ENCODE measurements around the gene RPS6KA1. TPM values are rescaled to one million over a fixed set of nuclear protein-coding genes. Genes with fewer than 3 reads are reported as not detected.

Gene RPS6KA1
- total and polyA plus RNA-seq, 5 donors, result 2.0 to 7.0 (median 4.3) TPM

DNA sequence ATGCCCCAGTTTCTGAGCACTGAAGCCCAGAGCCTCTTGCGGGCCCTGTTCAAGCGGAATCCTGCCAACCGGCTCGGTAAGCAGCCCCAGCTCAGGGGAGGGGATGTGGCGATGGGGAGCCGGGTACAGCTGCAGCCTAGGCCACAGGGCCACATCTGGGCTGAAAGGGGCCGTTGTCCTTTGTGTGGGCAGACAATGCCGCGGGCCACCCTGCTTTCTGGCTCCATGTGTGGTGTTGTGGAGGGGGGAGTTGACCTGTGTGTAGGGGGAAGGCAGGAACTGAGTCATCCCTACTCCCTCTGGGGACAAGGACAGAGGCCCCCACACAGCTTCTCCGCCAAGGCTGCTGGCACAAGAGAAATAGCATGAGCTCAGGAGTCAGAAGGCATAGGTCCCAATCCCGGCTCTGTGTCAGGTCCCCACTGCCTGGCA, 26.0 kb downstream of the RPS6KA1 start:
- H3K4me3 ChIP-seq (ENCODE audit: low read length), result no peak overlapping the region
- DNase-seq, result no peak
- H3K4me1 ChIP-seq (ENCODE audit: control insufficient read depth, insufficient read depth, low read length), result no peaks in the 10 kb centered on the region

DNA sequence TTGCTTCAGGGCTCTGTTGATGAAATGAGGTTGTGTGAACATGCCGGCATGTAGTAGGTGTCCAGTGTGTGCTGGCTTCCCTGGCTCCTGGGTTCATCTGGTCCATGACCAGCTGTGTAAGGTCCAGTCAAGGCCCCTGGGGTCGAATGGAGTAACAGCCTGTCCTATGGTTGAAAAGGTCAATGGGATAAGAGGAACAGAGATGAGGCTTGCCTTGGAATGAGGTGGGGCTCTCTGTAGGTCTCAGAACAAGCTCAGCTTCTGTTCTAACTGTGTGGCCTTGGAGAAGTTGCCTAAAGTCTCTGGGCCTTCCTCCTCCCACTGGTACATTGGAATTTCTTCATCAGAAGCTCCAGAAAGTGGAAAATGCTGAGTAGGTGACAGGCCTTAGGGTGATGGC, 26.6 kb downstream of the RPS6KA1 start:
- H3K27ac ChIP-seq (ENCODE audit: low read length), result no peak overlapping the region
- no peaks in the 10 kb centered on the region for H3K9me3 ChIP-seq (ENCODE audit: control insufficient read depth, low read length)
- no peak for ATAC-seq
- 71% methylated on average over 2 of the region's 2 CpGs for WGBS
- no peaks in the 10 kb centered on the region for H3K27me3 ChIP-seq (ENCODE audit: control insufficient read depth, insufficient read depth)
- no peak overlapping the region for H3K4me3 ChIP-seq (ENCODE audit: low read length)
- no peak for DNase-seq
- intact Hi-C loops (cut with DNase I), result no loop called here
- H3K4me1 ChIP-seq (ENCODE audit: control insufficient read depth, insufficient read depth, low read length), result no peaks in the 10 kb centered on the region

More for the DNA sequence above, 26.0 kb downstream of the RPS6KA1 start:
- no peak for ATAC-seq
- intact Hi-C loops (cut with DNase I), result no loop called here
- H3K27me3 ChIP-seq (ENCODE audit: control insufficient read depth, insufficient read depth), result no peaks in the 10 kb centered on the region
- no peak overlapping the region for H3K27ac ChIP-seq (ENCODE audit: low read length)
- H3K9me3 ChIP-seq (ENCODE audit: control insufficient read depth, low read length), result no peaks in the 10 kb centered on the region
- WGBS, result 58% methylated on average over 11 of the region's 11 CpGs

DNA sequence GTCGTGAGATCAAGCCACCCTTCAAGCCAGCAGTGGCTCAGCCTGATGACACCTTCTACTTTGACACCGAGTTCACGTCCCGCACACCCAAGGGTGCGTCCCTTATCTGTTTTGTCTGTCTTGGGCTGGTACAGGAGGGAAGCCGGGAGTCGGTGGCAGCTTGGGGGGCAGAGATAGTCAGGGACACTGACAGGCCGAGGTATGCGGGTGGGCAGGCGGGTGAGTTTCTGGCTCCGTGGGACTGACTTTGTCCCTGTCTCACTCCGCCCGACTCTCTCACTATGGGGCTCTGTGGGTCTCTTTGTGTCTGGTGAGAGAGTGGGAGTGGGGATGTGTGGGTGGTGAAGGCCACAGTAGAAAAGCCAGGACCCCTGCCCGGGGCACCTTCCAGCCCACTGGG, 27.4 kb downstream of the RPS6KA1 start:
- no peak for ATAC-seq
- Histone ChIP-seq H3K4me1 (ENCODE audit: control insufficient read depth, insufficient read depth, low read length) (no peaks in the 10 kb centered on the region), H3K27ac (ENCODE audit: low read length) (no peak overlapping the region), H3K27me3 (ENCODE audit: control insufficient read depth, insufficient read depth) (no peaks in the 10 kb centered on the region), H3K4me3 (ENCODE audit: low read length) (no peak overlapping the region), H3K9me3 (ENCODE audit: control insufficient read depth, low read length) (no peaks in the 10 kb centered on the region)
- intact Hi-C loops (cut with DNase I), result no loop called here
- no peak for DNase-seq
- 90% methylated on average over 14 of the region's 14 CpGs for WGBS

DNA sequence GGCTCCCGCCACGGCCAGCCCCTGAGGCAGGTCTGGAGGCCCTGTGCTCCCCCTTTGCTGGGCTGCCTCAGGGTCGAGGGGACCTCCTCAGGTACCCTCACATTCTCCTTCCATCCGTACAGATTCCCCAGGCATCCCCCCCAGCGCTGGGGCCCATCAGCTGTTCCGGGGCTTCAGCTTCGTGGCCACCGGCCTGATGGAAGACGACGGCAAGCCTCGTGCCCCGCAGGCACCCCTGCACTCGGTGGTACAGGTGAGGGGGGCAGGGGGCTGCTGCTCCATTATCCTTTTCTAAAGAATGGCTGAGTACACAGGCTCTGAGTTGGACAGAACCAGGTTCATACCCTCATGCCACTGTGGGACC, 29.1 kb downstream of the RPS6KA1 start:
- ATAC-seq, result no peak
- 85% methylated on average over 13 of the region's 13 CpGs for WGBS

DNA sequence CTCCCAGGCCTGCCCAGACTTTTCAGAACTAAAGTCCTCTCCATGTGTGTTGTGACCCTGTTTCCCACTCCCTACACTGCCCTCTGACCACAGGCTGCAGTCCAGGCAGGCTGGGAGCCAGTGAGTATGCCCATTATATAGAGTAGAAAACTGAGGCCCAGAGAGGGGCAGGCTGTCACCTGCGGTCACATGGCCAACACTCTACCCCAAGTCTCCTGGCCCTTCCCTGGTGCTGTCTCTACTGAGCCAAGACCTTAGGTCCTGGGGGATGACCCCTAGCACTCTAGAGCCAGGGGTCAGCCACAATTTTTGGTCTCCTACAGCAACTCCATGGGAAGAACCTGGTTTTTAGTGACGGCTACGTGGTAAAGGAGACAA, 30.8 kb downstream of the RPS6KA1 start:
- WGBS, result 95% methylated on average over 3 of the region's 3 CpGs
- Histone ChIP-seq H3K4me3 (ENCODE audit: low read length) (no peak overlapping the region), H3K27ac (ENCODE audit: low read length) (no peak overlapping the region), H3K9me3 (ENCODE audit: control insufficient read depth, low read length) (no peaks in the 10 kb centered on the region), H3K27me3 (ENCODE audit: control insufficient read depth, insufficient read depth) (no peaks in the 10 kb centered on the region), H3K4me1 (ENCODE audit: control insufficient read depth, insufficient read depth, low read length) (no peaks in the 10 kb centered on the region)
- no peak for ATAC-seq
- no peak for DNase-seq
- intact Hi-C loops (cut with DNase I), result no loop called here

More for the DNA sequence above, 29.1 kb downstream of the RPS6KA1 start:
- H3K4me1 ChIP-seq (ENCODE audit: control insufficient read depth, insufficient read depth, low read length), result no peaks in the 10 kb centered on the region
- H3K27me3 ChIP-seq (ENCODE audit: control insufficient read depth, insufficient read depth), result no peaks in the 10 kb centered on the region
- no peak overlapping the region for H3K27ac ChIP-seq (ENCODE audit: low read length)
- no peak for DNase-seq
- no peaks in the 10 kb centered on the region for H3K9me3 ChIP-seq (ENCODE audit: control insufficient read depth, low read length)
- no peak overlapping the region for H3K4me3 ChIP-seq (ENCODE audit: low read length)
- intact Hi-C loops (cut with DNase I), result no loop called here

DNA sequence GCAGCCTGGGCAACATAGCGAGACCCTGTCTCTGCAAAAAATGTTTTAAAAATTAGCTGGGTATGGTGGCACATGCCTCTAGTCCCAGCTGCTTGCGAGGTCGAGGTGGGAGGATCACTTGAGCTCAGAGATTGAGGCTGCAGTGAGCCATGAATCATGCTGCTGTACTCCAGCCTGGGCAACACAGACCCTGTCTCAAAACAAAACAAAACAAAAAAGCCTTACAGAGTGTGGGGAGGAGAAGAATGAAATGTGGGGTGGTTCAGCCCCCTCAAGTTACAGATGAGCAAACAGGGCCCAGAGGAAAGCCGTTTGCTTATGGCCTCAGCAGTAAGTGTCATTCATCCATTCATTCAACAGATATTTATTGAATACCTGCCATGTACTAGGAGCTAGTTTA, 40.7 kb downstream of the RPS6KA1 start:
- ATAC-seq (no peak), DNase-seq (no peak)
- no peaks in the 10 kb centered on the region for H3K4me1 ChIP-seq (ENCODE audit: control insufficient read depth, insufficient read depth, low read length)
- no peaks in the 10 kb centered on the region for H3K9me3 ChIP-seq (ENCODE audit: control insufficient read depth, low read length)
- intact Hi-C loops (cut with DNase I), result no loop called here
- H3K27ac ChIP-seq (ENCODE audit: low read length), result no peak overlapping the region
- no peak overlapping the region for H3K4me3 ChIP-seq (ENCODE audit: low read length)
- H3K27me3 ChIP-seq (ENCODE audit: control insufficient read depth, insufficient read depth), result no peaks in the 10 kb centered on the region
- whole genome bisulfite sequencing, result 83% methylated on average over 4 of the region's 4 CpGs

DNA sequence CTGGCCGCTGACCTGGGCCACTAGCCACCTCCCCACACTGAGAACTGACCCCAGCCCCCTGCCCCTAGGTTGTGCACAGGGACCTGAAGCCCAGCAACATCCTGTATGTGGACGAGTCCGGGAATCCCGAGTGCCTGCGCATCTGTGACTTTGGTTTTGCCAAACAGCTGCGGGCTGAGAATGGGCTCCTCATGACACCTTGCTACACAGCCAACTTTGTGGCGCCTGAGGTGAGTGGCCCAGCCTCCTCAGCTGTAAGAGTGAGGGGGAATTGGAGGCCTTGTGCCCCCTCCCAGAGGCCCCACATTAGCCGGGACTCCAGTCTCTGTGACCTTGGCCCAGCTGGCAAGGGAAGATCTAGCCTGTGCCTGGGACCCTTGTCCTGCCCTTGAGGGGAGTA, 41.8 kb downstream of the RPS6KA1 start:
- Histone ChIP-seq H3K27me3 (ENCODE audit: control insufficient read depth, insufficient read depth) (no peaks in the 10 kb centered on the region), H3K27ac (ENCODE audit: low read length) (no peak overlapping the region), H3K9me3 (ENCODE audit: control insufficient read depth, low read length) (no peaks in the 10 kb centered on the region), H3K4me1 (ENCODE audit: control insufficient read depth, insufficient read depth, low read length) (no peaks in the 10 kb centered on the region), H3K4me3 (ENCODE audit: low read length) (no peak overlapping the region)
- intact Hi-C loops (cut with DNase I), result no loop called here
- DNase-seq (no peak), ATAC-seq (no peak)
- 93% methylated on average over 8 of the region's 8 CpGs for WGBS

DNA sequence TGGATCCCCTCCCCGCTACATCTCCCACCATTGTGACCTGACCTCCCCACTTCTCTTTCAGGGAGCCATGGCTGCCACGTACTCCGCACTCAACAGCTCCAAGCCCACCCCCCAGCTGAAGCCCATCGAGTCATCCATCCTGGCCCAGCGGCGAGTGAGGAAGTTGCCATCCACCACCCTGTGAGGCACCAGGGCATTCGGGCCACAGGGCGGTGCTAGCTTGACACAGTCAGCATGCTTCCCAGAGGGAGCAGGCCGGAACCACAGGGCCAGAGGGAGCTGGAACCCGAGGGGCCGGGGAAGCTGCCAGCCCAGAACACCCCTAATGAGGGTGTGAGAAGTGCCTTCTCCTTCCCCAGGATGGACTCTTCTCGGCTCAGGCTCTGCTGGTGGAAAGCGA, 44.5 kb downstream of the RPS6KA1 start:
- intact Hi-C loops (cut with DNase I), result no loop called here
- Histone ChIP-seq H3K27ac (ENCODE audit: low read length) (no peak overlapping the region), H3K4me3 (ENCODE audit: low read length) (no peak overlapping the region), H3K9me3 (ENCODE audit: control insufficient read depth, low read length) (no peaks in the 10 kb centered on the region), H3K27me3 (ENCODE audit: control insufficient read depth, insufficient read depth) (no peaks in the 10 kb centered on the region), H3K4me1 (ENCODE audit: control insufficient read depth, insufficient read depth, low read length) (no peaks in the 10 kb centered on the region)
- WGBS, result 86% methylated on average over 13 of the region's 13 CpGs
- DNase-seq, result peak in 1 of 3 donors; percentile 48
- peak in 1 of 2 donors; percentile 16 for ATAC-seq

DNA sequence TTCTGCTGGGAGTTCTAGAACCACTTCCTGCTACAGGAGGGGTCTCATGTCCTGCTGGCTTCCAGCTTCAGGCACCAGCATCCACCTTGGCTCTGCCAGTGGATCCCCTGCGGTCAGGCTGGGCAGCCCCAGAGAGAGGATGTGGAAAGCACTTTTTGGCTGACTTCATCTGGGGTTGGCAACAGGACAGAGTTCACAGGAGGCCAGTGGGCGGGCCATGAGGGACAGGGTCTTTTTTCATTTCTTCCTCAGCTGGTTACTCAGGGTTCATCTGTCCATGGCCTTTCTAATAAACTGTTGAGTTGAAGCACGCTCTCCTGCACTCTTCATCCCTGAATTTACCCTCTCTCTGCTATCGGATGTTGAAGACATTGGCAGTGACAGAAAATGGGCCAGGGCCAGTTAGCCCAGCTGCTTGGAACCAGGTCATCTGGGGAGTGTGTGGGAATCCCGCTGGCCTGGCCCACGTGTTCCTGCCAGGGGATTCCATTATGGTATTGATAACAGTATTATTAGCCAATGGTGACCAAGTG, 45.2 kb downstream of the RPS6KA1 start:
- Histone ChIP-seq H3K27me3 (ENCODE audit: control insufficient read depth, insufficient read depth) (no peaks in the 10 kb centered on the region), H3K4me1 (ENCODE audit: control insufficient read depth, insufficient read depth, low read length) (no peaks in the 10 kb centered on the region), H3K4me3 (ENCODE audit: low read length) (no peak overlapping the region), H3K9me3 (ENCODE audit: control insufficient read depth, low read length) (no peaks in the 10 kb centered on the region), H3K27ac (ENCODE audit: low read length) (no peak overlapping the region)
- WGBS, result 29% methylated on average over 6 of the region's 6 CpGs
- intact Hi-C loops (cut with DNase I), result no loop called here
- peak in 2 of 3 donors; percentile 37 to 66 for DNase-seq
- ATAC-seq, result peak; percentile 57 to 63

DNA sequence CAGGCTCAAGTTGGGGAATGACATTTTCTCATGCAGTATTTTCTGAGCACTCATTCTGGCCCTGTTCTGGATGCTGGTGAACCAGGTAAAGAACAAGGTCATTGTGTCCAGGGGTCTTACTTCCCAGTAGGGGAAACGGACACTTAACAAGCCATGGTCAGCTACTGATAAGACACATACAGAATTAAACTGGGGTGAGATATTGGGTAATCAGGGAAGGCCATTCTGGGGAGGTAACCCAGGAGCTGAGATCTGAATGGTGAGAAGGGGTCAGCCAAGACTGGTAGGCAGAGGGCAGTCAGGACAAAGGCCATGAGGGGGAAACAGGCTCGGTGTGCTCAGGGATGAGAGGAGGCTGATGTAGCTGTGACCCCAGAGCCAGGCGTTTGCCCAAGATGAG, 45.8 kb downstream of the RPS6KA1 start:
- ATAC-seq, result no peak

DNA sequence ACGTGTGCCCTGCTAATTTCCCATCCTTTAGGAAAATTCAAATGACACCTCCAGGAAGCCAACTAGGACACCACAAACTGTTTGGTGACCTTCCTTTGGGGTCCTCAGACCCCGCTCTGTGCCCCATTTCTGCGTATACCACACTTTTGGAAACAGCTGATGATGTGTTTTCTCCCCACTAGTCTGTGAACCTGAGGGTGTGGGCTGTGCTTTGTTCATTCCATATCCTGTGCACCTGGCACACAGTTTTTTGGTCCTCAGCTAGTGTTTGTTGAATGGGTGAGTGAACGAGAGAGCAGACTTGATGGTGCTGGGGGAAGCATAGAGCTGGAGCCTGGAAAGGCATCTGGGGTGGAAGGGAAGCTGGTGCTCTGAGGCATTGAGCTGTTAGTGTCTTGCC, 48.6 kb downstream of the RPS6KA1 start:
- no peaks in the 10 kb centered on the region for H3K27me3 ChIP-seq (ENCODE audit: control insufficient read depth, insufficient read depth)
- intact Hi-C loops (cut with DNase I), result no loop called here
- no peak overlapping the region for H3K27ac ChIP-seq (ENCODE audit: low read length)
- WGBS, result 77% methylated on average over 4 of the region's 4 CpGs
- no peak overlapping the region for H3K4me3 ChIP-seq (ENCODE audit: low read length)
- no peak for ATAC-seq
- no peaks in the 10 kb centered on the region for H3K4me1 ChIP-seq (ENCODE audit: control insufficient read depth, insufficient read depth, low read length)
- DNase-seq, result no peak
- no peaks in the 10 kb centered on the region for H3K9me3 ChIP-seq (ENCODE audit: control insufficient read depth, low read length)

More for the DNA sequence above, 45.8 kb downstream of the RPS6KA1 start:
- 82% methylated on average over 3 of the region's 3 CpGs for WGBS
- Histone ChIP-seq H3K27ac (ENCODE audit: low read length) (no peak overlapping the region), H3K27me3 (ENCODE audit: control insufficient read depth, insufficient read depth) (no peaks in the 10 kb centered on the region), H3K4me3 (ENCODE audit: low read length) (no peak overlapping the region), H3K9me3 (ENCODE audit: control insufficient read depth, low read length) (no peaks in the 10 kb centered on the region), H3K4me1 (ENCODE audit: control insufficient read depth, insufficient read depth, low read length) (no peaks in the 10 kb centered on the region)
- DNase-seq, result no peak
- intact Hi-C loops (cut with DNase I), result no loop called here

DNA sequence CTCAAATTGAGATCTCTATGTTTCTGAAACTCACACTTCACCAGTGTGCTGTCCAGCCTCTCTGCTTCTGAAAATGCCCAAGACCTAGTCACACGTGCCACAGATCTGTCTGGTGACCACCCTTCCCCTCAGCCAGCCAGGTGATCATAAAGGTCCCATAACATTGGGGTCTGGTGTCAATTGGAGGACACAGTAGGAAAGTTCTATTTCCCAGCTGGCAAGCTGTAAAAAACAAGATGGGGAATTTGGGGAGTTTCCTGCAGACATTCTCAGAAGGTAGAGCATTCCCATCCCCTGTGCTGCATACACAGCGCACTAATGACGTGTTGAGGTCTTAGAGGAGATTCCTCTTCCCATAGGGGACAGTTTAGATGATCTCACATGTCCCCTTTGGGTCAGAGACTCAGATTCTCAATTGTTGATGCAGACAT, 50.1 kb downstream of the RPS6KA1 start:
- ATAC-seq (no peak), DNase-seq (no peak)
- Histone ChIP-seq H3K27me3 (ENCODE audit: control insufficient read depth, insufficient read depth) (no peaks in the 10 kb centered on the region), H3K9me3 (ENCODE audit: control insufficient read depth, low read length) (no peaks in the 10 kb centered on the region), H3K4me1 (ENCODE audit: control insufficient read depth, insufficient read depth, low read length) (no peaks in the 10 kb centered on the region), H3K4me3 (ENCODE audit: low read length) (no peak overlapping the region), H3K27ac (ENCODE audit: low read length) (no peak overlapping the region)
- intact Hi-C loops (cut with DNase I), result no loop called here
- WGBS, result 64% methylated on average over 3 of the region's 3 CpGs
